AG09309 (cell line): ENCODE results near the gene GALNT9.

ENCODE experiments used
- DNase-seq: peaks from one replicate; pipeline ENCODE4 v3.0.0-alpha.2; 2010; ENCODE audit warnings: low read depth
- H3K4me3 ChIP-seq: 2 replicates; pipeline ENCODE4 v1.5.1; 2011; ENCODE audit warnings: mild to moderate bottlenecking, low read depth, low read length, moderate library complexity; ENCODE audit not compliant: control insufficient read depth
- CTCF ChIP-seq: IDR thresholded peaks from 2 replicates; pipeline ENCODE4 v1.5.1; 2011; ENCODE audit warnings: mild to moderate bottlenecking, low read depth, low read length, inconsistent platforms; ENCODE audit not compliant: insufficient read depth, control insufficient read depth; ENCODE audit errors: missing control alignments

Gene GALNT9

DNA sequence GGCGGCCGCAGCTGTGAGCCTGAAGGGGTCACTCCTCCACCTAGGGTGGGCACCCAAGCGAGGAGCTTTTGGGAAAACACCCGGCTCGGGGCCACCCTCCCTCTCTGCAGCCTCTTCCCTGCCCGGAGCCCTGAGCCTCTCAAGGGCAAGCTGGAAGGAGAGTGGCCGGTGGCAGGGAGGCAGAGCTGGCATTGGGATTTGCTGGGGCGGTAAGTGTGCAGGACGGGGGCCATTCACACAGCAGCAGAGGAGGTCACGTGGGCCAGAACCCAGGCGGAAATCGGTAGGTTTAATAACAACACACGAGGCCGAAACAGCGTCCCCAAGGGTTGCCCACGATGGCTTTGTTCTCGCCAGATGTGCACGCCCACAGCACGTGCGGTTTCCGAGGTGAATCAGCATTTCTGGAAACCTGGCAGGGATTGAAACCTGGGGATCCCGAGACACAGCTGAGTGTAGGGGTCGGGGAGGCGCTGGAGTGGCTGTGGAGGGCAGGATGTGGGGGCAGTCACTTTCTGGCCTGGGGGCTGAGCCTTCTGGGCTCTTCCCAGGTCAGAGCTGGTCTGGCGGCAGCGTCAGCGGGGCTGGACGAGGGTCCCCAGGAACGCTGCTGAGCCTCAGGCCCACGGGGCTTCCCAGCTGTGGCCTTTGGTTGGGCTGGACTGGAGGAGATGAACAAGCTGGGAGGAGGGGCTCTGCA is 161.6 kb downstream of the GALNT9 start:
- no peak overlapping the region for H3K4me3 ChIP-seq
- no peak for TF ChIP-seq CTCF
- DNase-seq: no peak

DNA sequence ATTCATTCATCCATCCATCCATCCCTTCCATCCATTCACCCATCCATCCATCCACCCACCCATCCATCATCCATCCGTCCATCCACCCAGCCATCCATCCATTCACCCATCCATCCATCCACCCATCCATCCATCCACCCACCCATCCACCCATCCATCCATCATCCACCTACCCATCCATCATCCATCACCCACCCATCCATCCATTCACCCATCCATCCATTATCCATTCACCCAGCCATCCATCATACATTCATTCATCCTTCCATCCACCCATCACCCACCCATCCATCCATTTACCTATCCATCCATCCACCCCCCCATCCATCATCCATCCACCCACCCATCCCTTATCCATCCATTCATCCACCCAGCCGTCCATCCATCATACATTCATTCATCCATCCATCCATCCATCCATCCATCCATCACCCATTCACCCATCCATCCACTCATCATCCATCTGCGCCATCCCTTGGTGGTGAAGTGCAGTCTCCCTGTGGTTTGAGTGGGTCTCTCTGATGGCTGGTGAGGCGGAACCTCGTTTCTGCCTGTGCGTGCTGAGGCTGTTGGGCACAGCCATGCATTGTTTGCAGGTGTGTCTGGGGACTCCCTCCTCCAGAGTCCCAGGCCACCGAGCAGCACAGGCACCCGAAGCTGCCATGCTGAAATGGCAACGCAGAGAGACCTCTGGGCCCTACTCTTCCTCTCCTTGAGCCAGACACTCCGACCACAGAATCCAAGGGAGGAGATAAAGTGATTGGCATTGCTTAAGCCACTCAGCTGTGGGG is 162.4 kb downstream of the GALNT9 start:
- no peak for TF ChIP-seq CTCF
- no peak overlapping the region for H3K4me3 ChIP-seq
- DNase-seq: no peak

DNA sequence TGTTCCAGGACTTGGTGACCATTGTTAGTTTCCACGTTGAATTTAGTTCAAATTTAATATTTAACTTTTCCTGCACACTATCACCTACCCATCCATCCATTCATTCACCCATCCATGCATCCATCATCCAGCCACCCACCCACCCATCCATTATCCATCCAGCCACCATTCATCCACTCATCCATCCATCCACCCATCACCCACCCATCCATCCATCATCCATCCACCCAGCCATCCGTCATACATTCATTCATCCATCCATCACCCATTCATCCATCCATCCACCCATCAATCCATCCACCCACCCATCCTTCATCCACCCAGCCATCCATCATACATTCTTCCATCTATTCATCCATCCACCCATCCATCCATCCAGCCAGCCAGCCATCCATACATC is 163.3 kb downstream of the GALNT9 start:
- no peak overlapping the region for H3K4me3 ChIP-seq
- no peak for TF ChIP-seq CTCF
- DNase-seq: no peak

DNA sequence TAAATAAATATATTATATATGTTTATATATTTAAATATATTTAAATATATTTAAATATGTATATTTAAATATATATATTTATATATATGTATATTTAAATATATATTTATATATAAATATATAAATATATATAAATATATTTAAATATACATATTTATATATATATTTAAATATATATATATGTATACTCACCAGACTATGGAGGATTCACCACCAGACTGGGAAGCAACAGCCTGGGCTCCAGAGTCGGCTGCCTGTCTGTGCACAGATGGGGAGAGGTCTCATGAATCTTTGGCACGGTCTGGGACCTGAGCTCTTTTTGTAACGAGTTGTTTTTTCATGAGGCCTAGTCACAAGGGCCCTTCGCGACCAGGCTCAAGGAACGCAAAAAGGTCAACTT is 163.8 kb downstream of the GALNT9 start:
- TF ChIP-seq CTCF: no peak
- no peak for DNase-seq
- no peak overlapping the region for H3K4me3 ChIP-seq

DNA sequence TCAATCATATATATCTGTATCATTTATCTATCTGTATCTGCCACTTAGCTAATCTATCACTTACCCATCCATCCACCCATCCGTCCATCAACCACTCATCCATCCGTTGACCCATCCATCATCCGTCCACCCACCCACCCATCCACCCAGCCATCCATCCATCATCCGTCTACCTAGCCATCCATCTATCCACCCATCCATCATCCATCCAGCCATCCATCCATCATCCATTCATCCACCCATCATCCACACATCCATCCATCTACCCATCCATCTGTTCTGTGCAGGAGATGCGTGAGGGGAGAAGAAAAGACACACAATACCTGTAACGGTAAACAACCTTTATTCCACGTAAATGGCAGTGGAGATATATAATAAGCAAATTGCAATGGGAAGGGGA is 165.0 kb downstream of the GALNT9 start:
- TF ChIP-seq CTCF: no peak
- DNase-seq: no peak
- no peak overlapping the region for H3K4me3 ChIP-seq

DNA sequence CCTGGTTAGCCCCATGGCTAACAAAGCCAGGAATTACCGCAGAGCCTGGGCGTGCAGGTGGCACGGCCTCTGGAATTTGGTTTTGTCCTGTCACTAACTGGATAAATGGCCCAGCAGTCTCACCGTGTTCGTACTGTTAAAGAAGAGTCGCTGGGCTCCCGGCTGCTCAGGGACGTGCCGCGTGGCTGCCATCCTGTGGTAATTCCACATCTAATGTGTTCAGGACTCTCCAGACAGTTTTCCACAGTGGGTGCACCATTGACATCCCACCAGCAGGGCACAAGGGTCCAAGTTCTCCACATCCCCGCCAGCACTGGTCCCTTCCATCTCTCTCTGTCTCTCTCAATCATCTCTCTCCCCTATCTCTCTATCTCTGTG is 165.5 kb downstream of the GALNT9 start:
- H3K4me3 ChIP-seq: no peak overlapping the region
- no peak for DNase-seq
- TF ChIP-seq CTCF: peak; percentile 4
